Measurements from ENCODE around the gene GRM7. TPM values are rescaled to one million over a fixed set of nuclear protein-coding genes. Genes with fewer than 3 reads are reported as not detected.

GRM7 gene
- total and polyA plus RNA-seq, 2 of the 4 experiments (the other 2 are of a cell fraction): not detected

- DNase-seq (no peak), ATAC-seq (ENCODE audit: low read depth) (no peak)
- in situ Hi-C loops (cut with MboI; ENCODE audit: low sequenced_read_pairs) (no loop called here), dilution Hi-C loops (cut with HindIII; ENCODE audit: low sequenced_read_pairs, unreplicated experiment) (no loop called here), intact Hi-C loops (cut with micrococcal nuclease) (no loop called here)
- H2BK20ac ChIP-seq (ENCODE audit: low read depth, low read length): no peak overlapping the region
- H3K4ac ChIP-seq (ENCODE audit: low read depth, low read length): no peak overlapping the region
- H3K9me3 ChIP-seq (ENCODE audit: control insufficient read depth, insufficient read depth, low read length): peaks cover 7% of the 10 kb centered on the region
- BruUV-seq (replicated peaks): no TSS peak
- H3K18ac ChIP-seq (ENCODE audit: low read depth, low read length): no peak overlapping the region
- H3K4me3 ChIP-seq (ENCODE audit: insufficient read depth, low read depth, low read length): no peak overlapping the region
- no peak overlapping the region for H3K56ac ChIP-seq (ENCODE audit: extremely low read depth, insufficient read depth, low read length)
- H4K20me1 ChIP-seq (ENCODE audit: insufficient read depth, low read length): no peaks in the 10 kb centered on the region
- no peaks in the 10 kb centered on the region for H3K27me3 ChIP-seq (ENCODE audit: control insufficient read depth, insufficient read depth, low read length)
- H3K23ac ChIP-seq (ENCODE audit: low read depth, low read length): no peak overlapping the region
- H4K5ac ChIP-seq (ENCODE audit: low read depth, low read length): no peak overlapping the region
- H3K4me2 ChIP-seq (ENCODE audit: low read depth, low read length): no peak overlapping the region
- WGBS, 2 experiments (ENCODE audit: extremely low coverage in 2 of 2, insufficient read length in 1 of 2): no CpG with 5 or more reads among the region's 7 CpGs
- no peaks in the 10 kb centered on the region for H3K4me1 ChIP-seq (ENCODE audit: control insufficient read depth, insufficient read depth, low read length)
- no peak overlapping the region for H4K91ac ChIP-seq (ENCODE audit: insufficient read depth, low read depth, low read length)
- no peak overlapping the region for H4K8ac ChIP-seq (ENCODE audit: low read depth in 2 of 2, low read length in 2 of 2)
- no peaks in the 10 kb centered on the region for H3K79me1 ChIP-seq (ENCODE audit: low read depth in 1 of 2, low read length in 2 of 2)
- H2AFZ ChIP-seq (replicated peaks; ENCODE audit: low read length, poor library complexity): no peak overlapping the region
- H3K36me3 ChIP-seq (ENCODE audit: control insufficient read depth, insufficient read depth, low read length): no peaks in the 10 kb centered on the region
- no peak overlapping the region for H2AK9ac ChIP-seq (replicated peaks; ENCODE audit: low read depth, low read length, poor library complexity)
- H3K9me1 ChIP-seq (ENCODE audit: insufficient read depth, low read length): no peaks in the 10 kb centered on the region
- no peak overlapping the region for H3K27ac ChIP-seq (ENCODE audit: insufficient read depth, low read length)
- no peak for TF ChIP-seq RAD21 (IDR thresholded peaks at IDR 0.05; ENCODE audit: low read length)
- TF ChIP-seq USF2 (IDR thresholded peaks at IDR 0.05; ENCODE audit: low read depth, low read length): no peak
- TF ChIP-seq CHD1 (IDR thresholded peaks at IDR 0.05; ENCODE audit: low read depth, low read length): no peak
- no peak for TF ChIP-seq CTCF (conservative IDR thresholded peaks at IDR 0.05; ENCODE audit: low read depth, low read length)
- TF ChIP-seq FOS (IDR thresholded peaks at IDR 0.05; ENCODE audit: low read depth, low read length): no peak
- TF ChIP-seq MXI1 (IDR thresholded peaks at IDR 0.05; ENCODE audit: borderline replicate concordance, low read depth, low read length): no peak
- ChIA-PET POLR2A (ENCODE audit: unreplicated experiment) (no interaction called here), CTCF (no interaction called here)
- no peak overlapping the region for H2BK5ac ChIP-seq (ENCODE audit: low read depth, low read length, poor library complexity, severe bottlenecking)
- H3K9ac ChIP-seq (ENCODE audit: low read depth, low read length): no peak overlapping the region
- no peak overlapping the region for H2BK15ac ChIP-seq (ENCODE audit: low read depth, low read length)
- no peak overlapping the region for H3K14ac ChIP-seq (replicated peaks; ENCODE audit: low read depth, low read length)
- no peak overlapping the region for H2BK120ac ChIP-seq (ENCODE audit: low read depth, low read length)
- H2AK5ac ChIP-seq (ENCODE audit: low read depth, low read length): no peak overlapping the region
Observed at GRCh38 chr3:7293286-7293685, 432.4 kb downstream of the GRM7 start.

All from IMR-90 (cell line).